Glutamatergic neuron (in vitro differentiated cells): ENCODE data around the gene GPATCH4. TPM values are rescaled to one million over a fixed set of nuclear protein-coding genes. Genes with fewer than 3 reads are reported as not detected.
A peak's percentile ranks its signal among the peaks of the same experiment; 100 is the strongest.
"Not testable (repeated sequence)": the region's sequence is repeated elsewhere in the genome, so short reads cannot be mapped to it uniquely, and the experiment has no call there.

Experiments used
- DNase-seq: peaks from one replicate; pipeline ENCODE4 v3.0.0; 2022
- H3K27ac Mint-ChIP-seq: one replicate; pipeline ENCODE4 v1.8.0; 2020; ENCODE audit warnings: mild to moderate bottlenecking, mixed read lengths, inconsistent platforms; ENCODE audit not compliant: unreplicated experiment
- H3K27me3 Mint-ChIP-seq: one replicate; pipeline ENCODE4 v1.8.0; 2020; ENCODE audit warnings: mild to moderate bottlenecking, moderate library complexity, mixed read lengths, inconsistent platforms; ENCODE audit not compliant: unreplicated experiment
- H3K36me3 Mint-ChIP-seq: one replicate; pipeline ENCODE4 v1.8.0; 2020; ENCODE audit warnings: mild to moderate bottlenecking, mixed read lengths, inconsistent platforms; ENCODE audit not compliant: unreplicated experiment
- H3K4me1 Mint-ChIP-seq: one replicate; pipeline ENCODE4 v1.8.0; 2020; ENCODE audit warnings: mild to moderate bottlenecking, low read depth, mixed read lengths, inconsistent platforms; ENCODE audit not compliant: unreplicated experiment
- H3K4me3 Mint-ChIP-seq: one replicate; pipeline ENCODE4 v1.8.0; 2020; ENCODE audit warnings: mild to moderate bottlenecking, mixed read lengths, inconsistent platforms; ENCODE audit not compliant: unreplicated experiment
- H3K9me3 Mint-ChIP-seq: one replicate; pipeline ENCODE4 v1.8.0; 2020; ENCODE audit warnings: mild to moderate bottlenecking, moderate library complexity, mixed read lengths, inconsistent platforms; ENCODE audit not compliant: unreplicated experiment
- total RNA-seq: library from RNA; stranded (reverse); fragmentation: NEBNext Ultra II Directional; extraction: Animal tissue kit (Norgen Biotek cat#: 25700); gene quantifications from one replicate; pipeline ENCODE4 v1.2.1, GENCODE V29; 2021; ENCODE audit not compliant: unreplicated experiment
- TF ChIP-seq, protein P1 (sequence below): fragments of 200-600 bp; sonication (generic); IDR thresholded peaks from one replicate; pipeline ENCODE4 v1.5.0; 2021; ENCODE audit not compliant: partially characterized antibody, unreplicated experiment

The GPATCH4 gene
- total RNA-seq, 1 donor from 2014 or later, result 13.2 TPM

DNA sequence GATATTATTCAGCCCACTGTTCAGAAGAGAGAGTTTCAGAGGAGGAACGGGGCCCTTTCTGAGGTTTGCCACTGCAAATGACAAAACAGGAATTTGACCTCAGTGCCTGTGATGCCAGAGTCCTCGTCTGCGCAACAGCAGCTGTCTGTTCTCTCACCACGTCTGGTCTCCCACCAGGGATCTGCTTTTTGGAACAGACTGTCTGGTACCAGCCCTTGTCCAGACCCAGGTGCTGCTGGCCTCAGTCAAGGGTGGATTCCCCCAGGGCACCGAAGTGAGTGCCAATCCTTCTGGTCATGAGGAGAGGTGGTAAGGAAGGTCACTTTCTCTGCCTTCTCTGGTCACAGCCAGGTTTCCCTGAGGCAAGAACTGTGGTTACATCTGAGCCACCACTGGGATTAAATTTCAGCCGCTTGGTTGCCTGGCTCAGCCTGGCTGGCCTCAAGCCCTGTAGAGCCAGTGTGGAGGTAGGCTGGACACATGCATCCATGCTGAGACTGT lies 38.4 kb upstream of the GPATCH4 start:
- Mint-ChIP-seq H3K4me1 (peaks cover 41% of the 10 kb centered on the region), H3K4me3 (peak overlapping the region; percentile 39), H3K36me3 (no peaks in the 10 kb centered on the region), H3K27me3 (peaks cover 5% of the 10 kb centered on the region), H3K27ac (no peak overlapping the region), H3K9me3 (peaks cover 5% of the 10 kb centered on the region)
- TF ChIP-seq, protein P1, sequence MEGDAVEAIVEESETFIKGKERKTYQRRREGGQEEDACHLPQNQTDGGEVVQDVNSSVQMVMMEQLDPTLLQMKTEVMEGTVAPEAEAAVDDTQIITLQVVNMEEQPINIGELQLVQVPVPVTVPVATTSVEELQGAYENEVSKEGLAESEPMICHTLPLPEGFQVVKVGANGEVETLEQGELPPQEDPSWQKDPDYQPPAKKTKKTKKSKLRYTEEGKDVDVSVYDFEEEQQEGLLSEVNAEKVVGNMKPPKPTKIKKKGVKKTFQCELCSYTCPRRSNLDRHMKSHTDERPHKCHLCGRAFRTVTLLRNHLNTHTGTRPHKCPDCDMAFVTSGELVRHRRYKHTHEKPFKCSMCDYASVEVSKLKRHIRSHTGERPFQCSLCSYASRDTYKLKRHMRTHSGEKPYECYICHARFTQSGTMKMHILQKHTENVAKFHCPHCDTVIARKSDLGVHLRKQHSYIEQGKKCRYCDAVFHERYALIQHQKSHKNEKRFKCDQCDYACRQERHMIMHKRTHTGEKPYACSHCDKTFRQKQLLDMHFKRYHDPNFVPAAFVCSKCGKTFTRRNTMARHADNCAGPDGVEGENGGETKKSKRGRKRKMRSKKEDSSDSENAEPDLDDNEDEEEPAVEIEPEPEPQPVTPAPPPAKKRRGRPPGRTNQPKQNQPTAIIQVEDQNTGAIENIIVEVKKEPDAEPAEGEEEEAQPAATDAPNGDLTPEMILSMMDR, result no peak
- DNase-seq, result no peak

DNA sequence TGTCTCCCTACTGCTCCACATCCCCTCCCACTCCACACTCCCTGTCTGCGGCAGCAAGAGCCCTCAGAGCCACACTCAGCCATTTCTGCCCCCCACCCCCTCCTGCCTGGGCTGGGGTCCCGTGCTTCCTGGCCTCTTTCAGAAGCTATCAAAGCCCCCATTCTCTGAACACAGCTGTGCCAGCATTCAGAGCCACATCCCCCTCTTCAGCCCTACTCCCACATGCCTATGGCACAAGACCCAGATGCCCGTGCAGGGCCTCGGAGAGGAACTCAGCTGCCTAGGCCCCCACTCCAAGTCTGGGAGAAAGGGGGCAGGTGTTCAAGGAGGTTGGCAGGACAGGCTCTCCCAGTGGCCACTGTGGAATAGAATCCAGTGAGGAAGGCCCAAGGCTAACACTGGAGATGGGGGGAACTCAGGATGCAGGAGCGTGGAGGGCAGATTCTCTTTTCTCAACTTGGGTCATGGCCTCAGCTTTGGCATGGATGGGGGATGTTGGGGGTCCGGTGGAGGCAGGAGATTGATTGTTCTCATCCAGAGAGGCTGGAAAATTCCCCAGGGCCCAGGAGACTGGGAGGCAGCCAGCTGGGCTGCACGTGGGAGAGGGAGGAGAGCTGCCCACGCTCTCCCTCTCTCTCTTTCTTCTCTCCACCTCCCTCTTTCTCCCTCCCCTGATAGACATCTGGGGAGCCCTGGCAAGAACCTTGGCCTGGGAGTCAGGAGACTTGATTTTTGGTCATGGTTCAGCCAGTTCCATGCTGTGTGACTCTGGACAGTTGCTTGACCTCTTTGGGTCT lies 37.1 kb upstream of the GPATCH4 start:
- Mint-ChIP-seq H3K9me3 (peaks cover 2% of the 10 kb centered on the region), H3K27ac (no peak overlapping the region)
- no peak for DNase-seq

DNA sequence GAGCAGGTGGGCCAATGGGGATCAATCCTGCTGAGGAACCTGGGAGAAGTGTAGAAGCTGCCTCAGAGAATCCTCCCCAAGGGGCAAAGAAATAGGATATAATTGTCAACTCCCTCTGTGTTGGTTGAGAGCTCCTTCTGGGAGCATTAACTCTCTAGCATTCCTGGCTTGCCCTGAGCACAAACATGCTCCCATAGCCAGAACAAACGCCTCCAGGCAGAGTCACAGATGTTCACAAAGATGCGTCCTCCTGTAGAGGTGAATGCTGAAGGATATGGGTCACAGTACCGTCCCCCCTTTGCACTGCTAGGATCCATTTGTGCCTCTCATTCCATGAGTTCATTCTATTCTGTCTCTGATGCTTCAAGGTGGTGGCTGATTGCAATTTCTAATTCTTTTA lies 31.1 kb upstream of the GPATCH4 start:
- no peak for DNase-seq
- no peak overlapping the region for H3K27ac Mint-ChIP-seq
- TF ChIP-seq, protein P1, result no peak
- H3K36me3 Mint-ChIP-seq, result no peaks in the 10 kb centered on the region
- peaks cover 6% of the 10 kb centered on the region for H3K27me3 Mint-ChIP-seq
- H3K4me3 Mint-ChIP-seq, result no peak overlapping the region
- H3K4me1 Mint-ChIP-seq, result peaks cover 20% of the 10 kb centered on the region
- peaks cover 4% of the 10 kb centered on the region for H3K9me3 Mint-ChIP-seq

More for the DNA sequence above, 37.1 kb upstream of the GPATCH4 start:
- Mint-ChIP-seq H3K4me1 (peaks cover 40% of the 10 kb centered on the region), H3K36me3 (no peaks in the 10 kb centered on the region), H3K4me3 (peak overlapping the region; percentile 67), H3K27me3 (peaks cover 6% of the 10 kb centered on the region)
- TF ChIP-seq, protein P1, result no peak

DNA sequence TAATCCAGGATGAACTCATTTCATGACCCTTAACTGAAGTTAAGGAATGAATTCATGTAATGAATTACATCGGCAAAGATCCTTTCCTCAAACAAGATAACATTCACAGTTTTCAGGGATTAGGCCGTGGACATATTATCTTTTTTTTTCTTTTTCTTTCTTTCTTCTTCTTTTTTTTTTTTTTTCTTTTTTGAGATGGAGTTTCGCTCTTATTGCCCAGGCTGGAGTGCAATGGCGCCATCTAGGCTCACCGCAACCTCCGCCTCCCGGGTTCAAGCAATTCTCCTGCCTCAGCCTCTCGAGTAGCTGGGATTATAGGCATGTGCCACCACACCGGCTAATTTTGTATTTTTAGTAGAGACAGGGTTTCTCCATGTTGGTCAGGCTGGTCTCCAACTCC lies 29.9 kb upstream of the GPATCH4 start:
- not testable (repeated sequence) for H3K27ac Mint-ChIP-seq, H3K36me3 Mint-ChIP-seq, H3K4me3 Mint-ChIP-seq, DNase-seq, H3K9me3 Mint-ChIP-seq, H3K27me3 Mint-ChIP-seq
- H3K4me1 Mint-ChIP-seq, result peaks cover 20% of the 10 kb centered on the region

DNA sequence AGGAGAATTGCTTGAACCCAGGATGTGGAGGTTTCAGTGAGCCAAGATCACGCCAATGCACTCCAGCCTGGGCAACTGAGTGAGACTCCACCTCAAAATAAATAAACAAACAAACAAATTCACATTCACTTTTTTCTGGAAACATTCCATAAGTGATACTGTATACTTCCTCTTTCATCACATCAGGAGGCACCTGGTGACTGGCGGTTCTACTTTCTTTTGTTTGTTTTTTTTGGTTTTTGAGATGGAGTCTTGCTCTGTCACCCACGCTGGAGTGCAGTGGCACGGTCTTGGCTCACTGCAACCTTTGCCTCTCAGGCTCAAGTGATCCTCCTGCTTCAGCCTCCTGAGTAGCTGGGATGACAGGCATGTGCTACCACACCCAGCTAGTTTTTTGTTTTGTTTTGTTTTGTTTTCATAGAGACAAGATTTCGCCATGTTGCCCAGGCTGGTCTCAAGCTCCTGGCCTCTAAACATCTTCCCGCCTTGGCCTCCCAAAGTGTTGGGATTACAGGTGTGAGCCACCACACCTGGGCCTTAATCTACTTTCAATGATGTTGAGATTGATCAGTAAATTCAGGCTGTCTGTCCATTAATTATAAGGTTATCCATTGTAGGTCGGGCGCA lies 28.7 kb upstream of the GPATCH4 start:
- peaks cover 1% of the 10 kb centered on the region for H3K9me3 Mint-ChIP-seq
- peaks cover 14% of the 10 kb centered on the region for H3K27me3 Mint-ChIP-seq
- TF ChIP-seq, protein P1, result no peak
- no peak for DNase-seq
- H3K36me3 Mint-ChIP-seq, result no peaks in the 10 kb centered on the region
- no peak overlapping the region for H3K4me3 Mint-ChIP-seq
- H3K27ac Mint-ChIP-seq, result no peak overlapping the region
- peaks cover 18% of the 10 kb centered on the region for H3K4me1 Mint-ChIP-seq
